Smooth muscle cell (in vitro differentiated cells): ENCODE data around the gene NAALADL2. TPM values are rescaled to one million over a fixed set of nuclear protein-coding genes. Genes with fewer than 3 reads are reported as not detected.
"Not testable (repeated sequence)": the region's sequence is repeated elsewhere in the genome, so short reads cannot be mapped to it uniquely, and the experiment has no call there.

Source experiments
- DNase-seq: peaks from one replicate; lab custom pipeline; 2025; ENCODE audit not compliant: unreplicated experiment; lab: John Stamatoyannopoulos, UW
- H2AFZ ChIP-seq: fragments of 200-600 bp; sonication (generic); 2 replicates; pipeline ENCODE4 v1.6.0; 2016; ENCODE audit warnings: antibody characterized with exemption, low read depth, mild to moderate bottlenecking
- H3F3A ChIP-seq: fragments of 200-600 bp; sonication (generic); 2 replicates; pipeline ENCODE4 v1.6.0; 2017; ENCODE audit warnings: antibody characterized with exemption, low read depth
- H3K27ac ChIP-seq: fragments of 200-600 bp; sonication (generic); 2 replicates; pipeline ENCODE4 v1.5.1; 2016; ENCODE audit warnings: low read depth, mild to moderate bottlenecking
- H3K27me3 ChIP-seq: fragments of 200-600 bp; sonication (generic); 2 replicates; pipeline ENCODE4 v1.6.1; 2016; ENCODE audit warnings: low read depth, mild to moderate bottlenecking
- H3K36me3 ChIP-seq: fragments of 200-600 bp; sonication (generic); 2 replicates; pipeline ENCODE4 v1.5.1; 2016; ENCODE audit warnings: low read depth
- H3K4me1 ChIP-seq: fragments of 200-600 bp; sonication (generic); 2 replicates; pipeline ENCODE4 v1.5.1; 2016; ENCODE audit warnings: low read depth
- H3K4me2 ChIP-seq: fragments of 200-600 bp; sonication (generic); 2 replicates; pipeline ENCODE4 v1.6.0; 2016; ENCODE audit warnings: mild to moderate bottlenecking
- H3K4me3 ChIP-seq: fragments of 200-600 bp; sonication (generic); 2 replicates; pipeline ENCODE4 v1.5.1; 2016; ENCODE audit warnings: mild to moderate bottlenecking
- H3K79me2 ChIP-seq: fragments of 200-600 bp; sonication (generic); 2 replicates; pipeline ENCODE4 v1.6.0; 2016; ENCODE audit warnings: low read depth, mild to moderate bottlenecking
- H3K9ac ChIP-seq: fragments of 200-600 bp; sonication (generic); 2 replicates; pipeline ENCODE4 v1.6.0; 2016; ENCODE audit warnings: low read depth
- H3K9me3 ChIP-seq: fragments of 200-600 bp; sonication (generic); replicated peaks from 2 replicates; pipeline ENCODE4 v1.5.1; 2016; ENCODE audit warnings: low read depth
- H4K20me1 ChIP-seq: fragments of 200-600 bp; sonication (generic); 2 replicates; pipeline ENCODE4 v1.6.0; 2016; ENCODE audit warnings: low read depth
- CTCF ChIP-seq: fragments of 200-600 bp; sonication (generic); IDR thresholded peaks from 2 replicates; pipeline ENCODE4 v1.5.1; 2017; ENCODE audit warnings: borderline replicate concordance, mild to moderate bottlenecking, antibody characterized with exemption; ENCODE audit not compliant: insufficient read depth, poor library complexity, severe bottlenecking
- WGBS: methylation state at CpG from one replicate; pipeline ENCODE4 v1.1.7; 2016; ENCODE audit warnings: low lambda C conversion rate; 5-methylcytosine and 5-hydroxymethylcytosine counted together
- polyA plus RNA-seq: library from polyadenylated mRNA; unstranded; fragments of >200 nt; fragmentation: Nextera tagmentation; extraction: Ambion mirVana; gene quantifications from 2 replicates; pipeline ENCODE4 v1.2.1, GENCODE V29; 2016
- total RNA-seq: library from RNA; depleted of rRNA; stranded (reverse); fragments of >200 nt; gene quantifications from 2 replicates; pipeline ENCODE4 v1.2.3, GENCODE V29; 2014

The NAALADL2 gene
- total and polyA plus RNA-seq, 2 experiments from 2014 or later = 2.5 to 13.8 TPM

- H2AFZ ChIP-seq = no peak overlapping the region
- H3K4me1 ChIP-seq = no peaks in the 10 kb centered on the region
- no peak for DNase-seq
- H3K4me2 ChIP-seq = no peak overlapping the region
- no peak overlapping the region for H3K9ac ChIP-seq
- no peaks in the 10 kb centered on the region for H3K36me3 ChIP-seq
- no peaks in the 10 kb centered on the region for H3F3A ChIP-seq
- H4K20me1 ChIP-seq = no peaks in the 10 kb centered on the region
- 92% methylated on average over 3 of the region's 3 CpGs for WGBS
- H3K27me3 ChIP-seq = no peaks in the 10 kb centered on the region
- TF ChIP-seq CTCF = no peak
- no peaks in the 10 kb centered on the region for H3K9me3 ChIP-seq
- H3K79me2 ChIP-seq = no peaks in the 10 kb centered on the region
- H3K27ac ChIP-seq = no peak overlapping the region
- no peak overlapping the region for H3K4me3 ChIP-seq
These were observed 959.8 kb downstream of the NAALADL2 start for GRCh38 chr3:175818811-175819464.

GRCh38 chr3:175822766-175823491 lies 963.8 kb downstream of the NAALADL2 start:
- WGBS = 68% methylated on average over 7 of the region's 7 CpGs
- not testable (repeated sequence) for H4K20me1 ChIP-seq, H3K4me3 ChIP-seq, H2AFZ ChIP-seq, H3K4me2 ChIP-seq, H3K9me3 ChIP-seq, H3F3A ChIP-seq, H3K79me2 ChIP-seq, H3K4me1 ChIP-seq, DNase-seq, H3K27me3 ChIP-seq, H3K9ac ChIP-seq, H3K36me3 ChIP-seq, H3K27ac ChIP-seq

GRCh38 chr3:175825016-175825580 lies 966.0 kb downstream of the NAALADL2 start:
- H3F3A ChIP-seq, H3K9me3 ChIP-seq, H3K9ac ChIP-seq, DNase-seq, H3K4me2 ChIP-seq, H3K4me1 ChIP-seq, H2AFZ ChIP-seq, H3K4me3 ChIP-seq, H3K79me2 ChIP-seq, H3K36me3 ChIP-seq, H3K27ac ChIP-seq, H4K20me1 ChIP-seq, H3K27me3 ChIP-seq: not testable (repeated sequence)
- 55% methylated on average over 6 of the region's 6 CpGs for WGBS

- Histone ChIP-seq H4K20me1 (no peaks in the 10 kb centered on the region), H3K27ac (no peak overlapping the region), H3K36me3 (no peaks in the 10 kb centered on the region), H3K4me3 (no peak overlapping the region), H3K27me3 (no peaks in the 10 kb centered on the region), H3K9me3 (no peaks in the 10 kb centered on the region), H3K79me2 (no peaks in the 10 kb centered on the region), H3K4me1 (no peaks in the 10 kb centered on the region), H3F3A (no peaks in the 10 kb centered on the region), H3K4me2 (no peak overlapping the region), H3K9ac (no peak overlapping the region), H2AFZ (no peak overlapping the region)
- 96% methylated on average over 2 of the region's 2 CpGs for whole genome bisulfite sequencing
- no peak for DNase-seq
- TF ChIP-seq CTCF = no peak
These were observed 967.6 kb downstream of the NAALADL2 start for GRCh38 chr3:175826759-175827158.

GRCh38 chr3:175829809-175830208 lies 970.7 kb downstream of the NAALADL2 start:
- not testable (repeated sequence) for DNase-seq, H3F3A ChIP-seq
- WGBS = 94% methylated on average over 8 of the region's 8 CpGs

GRCh38 chr3:175835763-175836162 lies 976.6 kb downstream of the NAALADL2 start:
- H3K9ac ChIP-seq, H3K79me2 ChIP-seq, H3K27me3 ChIP-seq, H3K36me3 ChIP-seq, H3K4me3 ChIP-seq, H3K9me3 ChIP-seq, DNase-seq, H3K4me2 ChIP-seq, H2AFZ ChIP-seq, H4K20me1 ChIP-seq, H3F3A ChIP-seq, H3K27ac ChIP-seq, H3K4me1 ChIP-seq: not testable (repeated sequence)
- WGBS = 41% methylated on average over 6 of the region's 6 CpGs

More at GRCh38 chr3:175829809-175830208, 970.7 kb downstream of the NAALADL2 start:
- H3K27ac ChIP-seq, H3K9ac ChIP-seq, H3K9me3 ChIP-seq, H3K4me2 ChIP-seq, H3K27me3 ChIP-seq, H2AFZ ChIP-seq, H3K4me1 ChIP-seq, H3K4me3 ChIP-seq, H3K79me2 ChIP-seq, H4K20me1 ChIP-seq, H3K36me3 ChIP-seq: not testable (repeated sequence)
